Lung microvascular endothelial cell (primary cell): ENCODE results near the gene CAPN5. TPM values are rescaled to one million over a fixed set of nuclear protein-coding genes. Genes with fewer than 3 reads are reported as not detected.

Experiments used
- DNase-seq, 2 donors: peaks; one replicate each; pipeline versions ENCODE4 v3.0.0 to v3.0.0-alpha.2; 2010; ENCODE audit warnings: low read depth in 2 of 2
- total RNA-seq: library from RNA; depleted of rRNA; stranded (reverse); fragments of >200 nt; gene quantifications from 2 replicates; pipeline ENCODE4 v1.2.1, GENCODE V29; 2014

CAPN5 gene
- total RNA-seq, 1 donor from 2014 or later: 1.8 TPM

- peak; percentile 19 to 74 for DNase-seq
Measured at GRCh38 chr11:77082838-77083565, 16.2 kb downstream of the CAPN5 start.

- no peak for DNase-seq
Measured at GRCh38 chr11:77083566-77084245, 16.9 kb downstream of the CAPN5 start.

DNA sequence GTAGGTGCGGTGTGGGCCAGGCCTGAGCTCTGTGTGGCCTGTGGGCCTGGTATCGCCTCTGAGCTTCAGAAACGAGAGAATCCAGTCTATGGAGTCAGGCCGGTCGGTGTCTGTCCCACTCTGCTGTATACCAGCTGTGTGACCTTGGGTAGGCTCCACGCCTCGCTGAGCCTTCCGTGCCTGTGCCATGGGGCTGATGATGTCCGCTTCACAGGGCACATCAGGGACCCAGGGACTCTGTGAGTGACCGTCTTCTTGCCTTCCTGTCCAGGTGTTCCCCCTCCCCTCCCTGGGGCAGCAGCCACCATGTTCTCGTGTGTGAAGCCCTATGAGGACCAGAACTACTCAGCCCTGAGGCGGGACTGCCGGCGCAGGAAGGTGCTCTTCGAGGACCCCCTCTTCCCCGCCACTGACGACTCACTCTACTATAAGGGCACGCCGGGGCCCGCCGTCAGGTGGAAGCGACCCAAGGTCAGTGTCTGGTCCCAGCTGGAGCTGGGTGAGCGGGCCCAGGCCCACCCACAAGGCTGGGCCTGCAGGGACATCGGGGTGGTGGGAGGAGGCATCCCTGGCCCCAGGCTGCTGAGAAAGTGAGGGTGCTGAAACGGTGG, 17.9 kb downstream of the CAPN5 start:
- no peak for DNase-seq

DNA sequence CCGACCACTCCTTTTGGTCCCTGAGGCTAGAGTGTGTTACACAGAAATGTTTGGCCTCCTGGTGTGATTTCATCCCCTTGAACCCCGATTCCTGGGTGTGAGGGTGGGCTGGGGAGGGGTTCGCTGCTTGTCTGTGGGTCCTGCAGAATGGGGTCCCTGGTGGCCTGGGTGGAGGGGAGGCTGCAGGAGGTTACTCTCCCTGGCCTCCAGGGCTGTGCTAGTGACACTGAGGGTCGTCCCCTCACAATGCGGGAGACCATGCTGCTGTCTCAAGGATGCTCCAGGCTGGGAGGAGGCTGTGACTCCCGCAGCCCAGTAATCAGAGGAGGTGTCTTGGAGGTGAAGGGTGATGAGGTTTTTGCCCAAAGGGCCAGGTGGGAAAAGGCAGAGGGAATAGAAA, 18.9 kb downstream of the CAPN5 start:
- no peak for DNase-seq

GRCh38 chr11:77086521-77087472, 20.0 kb downstream of the CAPN5 start:
- no peak for DNase-seq

- no peak for DNase-seq
Measured at GRCh38 chr11:77087723-77088225, 21.0 kb downstream of the CAPN5 start.

GRCh38 chr11:77088236-77089003, 21.6 kb downstream of the CAPN5 start:
- no peak for DNase-seq

DNA sequence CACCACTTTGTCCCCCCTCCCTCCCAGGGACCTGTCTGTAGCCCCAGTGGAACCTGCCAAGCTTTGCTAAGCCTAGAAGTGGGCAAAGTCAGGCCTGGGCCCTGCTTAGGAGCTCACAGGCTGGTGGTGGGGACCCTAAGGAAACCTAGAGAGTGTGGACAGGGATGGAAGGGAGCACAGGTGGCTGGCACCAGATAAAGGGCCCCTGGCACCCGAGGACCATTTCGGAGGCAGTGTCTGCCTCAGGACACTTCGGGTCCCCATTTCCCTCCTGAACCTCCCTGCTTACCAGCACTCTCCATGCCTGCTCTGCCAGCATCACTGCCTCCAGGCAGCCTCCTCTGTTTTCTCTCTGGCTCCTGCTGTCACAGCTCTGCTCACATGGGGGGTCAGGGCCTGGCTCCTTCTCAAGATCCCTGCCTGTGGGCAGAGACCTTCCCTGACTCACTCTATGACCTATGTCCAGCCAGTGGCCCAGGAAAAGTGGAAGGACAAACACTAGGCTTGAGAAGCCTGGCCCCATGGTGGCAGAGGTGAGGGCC, 22.3 kb downstream of the CAPN5 start:
- DNase-seq: no peak

- DNase-seq: no peak
Measured at GRCh38 chr11:77090046-77090372, 23.2 kb downstream of the CAPN5 start.

GRCh38 chr11:77090373-77091111, 23.8 kb downstream of the CAPN5 start:
- no peak for DNase-seq

GRCh38 chr11:77091146-77091940, 24.6 kb downstream of the CAPN5 start:
- DNase-seq: peak; percentile 79 to 88

DNA sequence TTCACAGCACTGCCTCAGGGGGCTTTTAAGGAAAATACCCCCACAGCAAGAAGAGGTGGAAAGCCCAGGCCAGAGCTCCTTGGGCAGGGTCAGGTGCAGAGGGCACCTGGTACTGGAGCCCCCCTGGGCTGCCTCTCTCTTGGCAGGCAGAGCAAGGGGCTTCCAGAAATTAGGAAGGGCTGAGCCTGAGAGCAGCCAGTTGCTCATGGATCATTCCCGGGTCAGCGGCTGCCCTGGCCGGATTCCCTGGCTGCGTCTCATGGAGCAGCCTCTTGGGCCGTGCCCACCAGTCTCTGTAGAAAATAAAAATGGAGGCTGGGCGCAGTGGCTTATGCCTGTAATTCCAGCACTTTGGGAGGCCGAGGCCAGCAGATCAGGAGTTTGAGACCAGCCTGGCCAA, 25.6 kb downstream of the CAPN5 start:
- DNase-seq: no peak

DNA sequence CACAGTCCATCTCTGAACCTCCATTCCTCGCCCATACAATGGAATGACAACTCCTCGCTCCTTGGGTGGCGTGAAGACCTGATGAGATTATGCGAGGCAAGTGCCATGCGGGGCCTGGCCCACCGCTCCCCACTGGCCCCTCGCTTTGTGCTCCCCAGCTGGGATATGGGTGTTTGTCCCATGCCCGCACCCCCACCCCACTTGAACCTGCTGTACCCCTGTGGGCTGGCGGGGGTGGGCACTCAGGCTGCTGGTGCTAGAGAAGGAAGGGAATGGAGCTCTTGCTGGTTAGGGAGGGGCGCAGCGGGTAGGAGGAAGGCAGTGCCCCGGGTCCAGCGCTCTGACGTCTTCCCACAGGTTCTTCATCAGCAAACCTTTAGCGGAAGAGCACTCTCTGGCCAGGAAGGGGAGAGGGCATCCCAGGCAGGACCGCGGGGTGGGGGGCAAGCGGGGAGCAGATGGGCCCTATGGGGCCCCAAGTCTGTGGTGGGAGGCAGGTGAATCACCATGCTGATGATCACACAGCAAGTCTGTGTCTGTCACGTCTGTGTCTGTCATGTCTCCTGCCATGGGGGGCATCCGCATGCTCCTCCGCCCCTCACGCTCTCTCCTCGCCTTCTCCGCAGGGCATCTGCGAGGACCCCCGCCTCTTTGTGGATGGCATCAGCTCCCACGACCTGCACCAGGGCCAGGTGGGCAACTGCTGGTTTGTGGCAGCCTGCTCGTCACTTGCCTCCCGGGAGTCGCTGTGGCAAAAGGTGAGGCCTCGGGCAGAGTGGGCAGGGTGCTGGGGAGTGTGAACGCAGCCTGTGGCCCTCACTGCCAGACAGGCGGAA, 26.5 kb downstream of the CAPN5 start:
- DNase-seq: no peak

- no peak for DNase-seq
Measured at GRCh38 chr11:77093987-77094840, 27.4 kb downstream of the CAPN5 start.

- no peak for DNase-seq
Measured at GRCh38 chr11:77094841-77095365, 28.1 kb downstream of the CAPN5 start.

GRCh38 chr11:77095551-77096490, 29.1 kb downstream of the CAPN5 start:
- no peak for DNase-seq
